DND-41 (cell line): ENCODE results near the gene MRPL55.
A peak's percentile ranks its signal among the peaks of the same experiment; 100 is the strongest.

Source experiments
- ATAC-seq: fragments of 200-7000 bp; cut with Tn5 transposase; 3 replicates; pipeline ENCODE4 v1.9.1; 2021; ENCODE audit warnings: low read depth; ENCODE audit not compliant: insufficient read depth
- DNase-seq: peaks from one replicate; pipeline ENCODE4 v3.0.0-alpha.2; 2020
- H2AFZ ChIP-seq: 2 replicates; pipeline ENCODE4 v1.6.0; 2012; ENCODE audit warnings: low read depth, low read length
- H3K27ac ChIP-seq: 2 replicates; pipeline ENCODE4 v1.5.1; 2012; ENCODE audit warnings: low read length, inconsistent platforms
- H3K27me3 ChIP-seq: fragments of 200-600 bp; sonication (generic); 2 replicates; pipeline ENCODE4 v1.6.0; 2012; ENCODE audit warnings: low read length, mild to moderate bottlenecking, inconsistent platforms; ENCODE audit not compliant: insufficient read depth, poor library complexity
- H3K36me3 ChIP-seq: 2 replicates; pipeline ENCODE4 v1.5.1; 2012; ENCODE audit warnings: low read length, inconsistent platforms; ENCODE audit not compliant: insufficient read depth
- H3K4me1 ChIP-seq: 2 replicates; pipeline ENCODE4 v1.5.1; 2012; ENCODE audit warnings: mild to moderate bottlenecking, low read length; ENCODE audit not compliant: insufficient read depth
- H3K4me2 ChIP-seq: 2 replicates; pipeline ENCODE4 v1.6.0; 2012; ENCODE audit warnings: mild to moderate bottlenecking, moderate library complexity, low read length, inconsistent platforms; ENCODE audit not compliant: insufficient read depth
- H3K4me3 ChIP-seq, 2 experiments: fragments of 200-600 bp in 1 of 2; shearing (Covaris generic) in 1 of 2; 2 replicates each; pipeline ENCODE4 v1.5.1; 2012 to 2016; ENCODE audit warnings: inconsistent platforms in 2 of 2, low read length in 2 of 2, mild to moderate bottlenecking in 2 of 2, low read depth in 1 of 2, moderate library complexity in 1 of 2
- H3K79me2 ChIP-seq: 2 replicates; pipeline ENCODE4 v1.6.0; 2012; ENCODE audit warnings: low read length, inconsistent platforms; ENCODE audit not compliant: insufficient read depth
- H3K9ac ChIP-seq: 2 replicates; pipeline ENCODE4 v1.6.0; 2012; ENCODE audit warnings: low read depth, mild to moderate bottlenecking, inconsistent platforms, low read length, moderate library complexity
- H3K9me3 ChIP-seq: 2 replicates; pipeline ENCODE4 v1.5.1; 2012; ENCODE audit warnings: low read length, moderate library complexity, mild to moderate bottlenecking, inconsistent platforms; ENCODE audit not compliant: insufficient read depth, severe bottlenecking
- H4K20me1 ChIP-seq: 2 replicates; pipeline ENCODE4 v1.6.0; 2012; ENCODE audit warnings: low read length; ENCODE audit not compliant: insufficient read depth
- EZH2 ChIP-seq: IDR thresholded peaks from 3 replicates; pipeline ENCODE4 v1.6.1; 2012; ENCODE audit warnings: borderline replicate concordance, low read depth, mild to moderate bottlenecking, moderate library complexity, low read length, inconsistent platforms; ENCODE audit not compliant: severe bottlenecking
- TF ChIP-seq, protein P1 (sequence below): IDR thresholded peaks from 2 replicates; pipeline ENCODE4 v1.5.1; 2012; ENCODE audit warnings: borderline replicate concordance, low read length, moderate library complexity, mild to moderate bottlenecking; ENCODE audit not compliant: poor library complexity, severe bottlenecking; ENCODE audit errors: extremely low read depth

Gene MRPL55

DNA sequence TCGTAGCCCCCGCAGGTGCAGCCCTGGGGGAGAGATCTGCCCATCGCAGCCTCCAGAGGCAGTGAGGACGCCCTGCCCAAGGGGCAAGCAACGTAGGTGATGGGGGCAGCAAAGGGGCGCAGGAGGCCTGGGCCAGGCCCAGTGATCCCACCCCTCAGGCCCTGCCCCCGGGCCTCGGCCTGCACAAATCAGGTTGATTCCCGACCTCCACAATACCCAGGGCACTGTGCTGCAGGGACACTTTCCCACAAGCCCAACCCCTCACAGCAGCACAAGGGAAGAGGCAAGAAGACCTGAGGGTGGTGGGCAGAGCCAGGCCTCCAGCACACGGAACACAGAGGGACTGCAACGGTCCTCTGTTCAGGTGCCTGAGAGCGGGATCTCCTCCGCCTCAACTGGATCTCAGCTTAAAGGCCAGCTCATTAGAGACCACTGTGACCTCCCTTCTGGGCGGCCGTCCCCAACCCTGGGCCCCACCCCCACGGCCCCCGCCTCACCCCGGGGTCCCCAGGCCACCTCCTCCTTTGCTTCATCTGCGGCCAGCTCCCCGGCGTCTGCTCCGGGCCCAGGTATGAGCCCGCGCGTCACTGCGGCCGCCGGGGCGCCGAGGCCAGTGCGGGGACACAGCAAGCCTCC is 27.4 kb downstream of the MRPL55 start:
- Histone ChIP-seq H3K9ac (peak overlapping the region; percentile 98), H3K79me2 (peaks cover 71% of the 10 kb centered on the region), H3K9me3 (no peaks in the 10 kb centered on the region), H3K4me2 (peak overlapping the region; percentile 91), H3K36me3 (peaks cover 36% of the 10 kb centered on the region), H2AFZ (peak overlapping the region; percentile 87), H3K27me3 (no peaks in the 10 kb centered on the region), H4K20me1 (peaks cover 71% of the 10 kb centered on the region), H3K27ac (peak overlapping the region; percentile 90), H3K4me1 (peaks cover 49% of the 10 kb centered on the region), H3K4me3 (peak overlapping the region; percentile 77 to 98)
- TF ChIP-seq EZH2, result no peak
- TF ChIP-seq, protein P1, sequence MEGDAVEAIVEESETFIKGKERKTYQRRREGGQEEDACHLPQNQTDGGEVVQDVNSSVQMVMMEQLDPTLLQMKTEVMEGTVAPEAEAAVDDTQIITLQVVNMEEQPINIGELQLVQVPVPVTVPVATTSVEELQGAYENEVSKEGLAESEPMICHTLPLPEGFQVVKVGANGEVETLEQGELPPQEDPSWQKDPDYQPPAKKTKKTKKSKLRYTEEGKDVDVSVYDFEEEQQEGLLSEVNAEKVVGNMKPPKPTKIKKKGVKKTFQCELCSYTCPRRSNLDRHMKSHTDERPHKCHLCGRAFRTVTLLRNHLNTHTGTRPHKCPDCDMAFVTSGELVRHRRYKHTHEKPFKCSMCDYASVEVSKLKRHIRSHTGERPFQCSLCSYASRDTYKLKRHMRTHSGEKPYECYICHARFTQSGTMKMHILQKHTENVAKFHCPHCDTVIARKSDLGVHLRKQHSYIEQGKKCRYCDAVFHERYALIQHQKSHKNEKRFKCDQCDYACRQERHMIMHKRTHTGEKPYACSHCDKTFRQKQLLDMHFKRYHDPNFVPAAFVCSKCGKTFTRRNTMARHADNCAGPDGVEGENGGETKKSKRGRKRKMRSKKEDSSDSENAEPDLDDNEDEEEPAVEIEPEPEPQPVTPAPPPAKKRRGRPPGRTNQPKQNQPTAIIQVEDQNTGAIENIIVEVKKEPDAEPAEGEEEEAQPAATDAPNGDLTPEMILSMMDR, result no peak
- ATAC-seq (peak; percentile 27), DNase-seq (peak; percentile 49)

DNA sequence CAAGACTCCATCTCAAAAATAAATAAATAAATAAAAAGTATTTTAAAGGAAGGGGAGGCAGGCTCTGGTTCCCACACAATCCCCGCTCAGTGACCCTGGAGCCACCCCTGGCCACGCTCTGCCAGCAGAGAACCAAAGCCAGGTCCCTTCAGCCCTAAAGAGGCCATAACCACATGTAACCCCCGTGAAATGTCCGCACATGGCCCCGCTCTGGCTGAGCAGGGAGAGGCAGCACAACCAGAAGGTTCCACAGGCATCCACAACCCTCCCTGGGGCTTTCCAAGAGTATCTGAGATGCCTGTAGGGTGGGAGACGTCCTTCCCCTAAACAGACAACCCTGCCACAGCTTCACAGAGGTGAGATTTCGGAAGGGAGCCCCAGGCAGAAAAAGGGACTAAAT is 28.0 kb downstream of the MRPL55 start:
- H3K9ac ChIP-seq, result peak overlapping the region; percentile 98
- peaks cover 33% of the 10 kb centered on the region for H3K36me3 ChIP-seq
- no peak overlapping the region for H2AFZ ChIP-seq
- ATAC-seq (no peak), DNase-seq (no peak)
- peaks cover 69% of the 10 kb centered on the region for H4K20me1 ChIP-seq
- H3K4me3 ChIP-seq, result peak overlapping the region; percentile 77 to 98; a peak in 3 of 4 replicates
- H3K27me3 ChIP-seq, result no peaks in the 10 kb centered on the region
- no peaks in the 10 kb centered on the region for H3K9me3 ChIP-seq
- H3K27ac ChIP-seq, result peak overlapping the region; percentile 90
- peaks cover 66% of the 10 kb centered on the region for H3K79me2 ChIP-seq
- peaks cover 45% of the 10 kb centered on the region for H3K4me1 ChIP-seq
- H3K4me2 ChIP-seq, result peak overlapping the region; percentile 91
- TF ChIP-seq EZH2, result no peak
- TF ChIP-seq, protein P1, result no peak

DNA sequence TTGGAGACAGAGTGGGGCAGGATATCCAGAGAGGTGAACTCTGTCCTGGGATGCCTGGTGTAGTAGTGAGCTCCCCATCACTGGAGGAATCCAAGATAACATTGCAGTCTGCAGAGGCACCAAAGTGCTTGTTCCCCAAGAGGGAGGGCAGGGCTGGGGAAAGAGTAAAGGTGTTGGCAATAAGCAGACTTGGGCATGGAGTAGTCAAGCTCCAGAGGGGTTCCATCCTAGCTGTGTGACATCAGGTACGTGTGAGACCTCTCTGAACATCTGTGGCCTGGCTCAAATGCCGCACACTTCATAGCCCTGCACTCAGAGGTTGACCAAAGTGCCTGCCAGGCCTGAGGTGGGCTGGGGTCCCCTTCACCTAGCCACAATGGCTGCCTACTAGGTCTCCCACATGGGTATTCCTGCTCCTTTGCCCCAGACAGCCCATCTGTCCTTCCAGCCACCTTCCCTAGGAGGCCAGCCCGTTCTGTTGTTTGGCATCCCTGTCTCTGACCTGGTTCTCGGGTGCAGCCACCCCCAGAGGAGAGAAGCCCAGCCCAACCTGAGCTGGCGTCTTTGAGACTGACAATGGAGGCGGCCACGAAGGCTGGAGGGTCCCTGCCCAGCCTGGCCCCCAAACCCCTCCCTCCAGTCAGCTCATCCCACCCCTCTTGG is 29.4 kb downstream of the MRPL55 start:
- Histone ChIP-seq H2AFZ (no peak overlapping the region), H3K4me2 (0 out of 2 replicates have a peak overlapping the region, but pooled peaks have one; percentile 25), H3K4me3 (no peak overlapping the region), H3K27ac (no peak overlapping the region), H3K36me3 (peaks cover 20% of the 10 kb centered on the region; the same call in 1 of the 2 replicates), H3K9me3 (no peaks in the 10 kb centered on the region), H3K4me1 (peaks cover 31% of the 10 kb centered on the region), H3K27me3 (no peaks in the 10 kb centered on the region), H3K9ac (no peak overlapping the region), H4K20me1 (peaks cover 67% of the 10 kb centered on the region), H3K79me2 (peaks cover 51% of the 10 kb centered on the region)
- DNase-seq (no peak), ATAC-seq (no peak)
- no peak for TF ChIP-seq EZH2
- TF ChIP-seq, protein P1, result no peak
